OCI-LY7 (cell line): ENCODE data around the gene KCNQ1. TPM values are rescaled to one million over a fixed set of nuclear protein-coding genes. Genes with fewer than 3 reads are reported as not detected.

ENCODE experiments used
- BruUV-seq: library from RNA; stranded (reverse); fragments of 400-500 nt; replicated peaks from 2 replicates; lab custom pipeline; 2021; lab: Mats Ljungman, UMichigan
- CTCF ChIA-PET: fragments of 300-600 bp; sonication (Branson Sonifier 250); formaldehyde crosslinking; loops from one replicate; lab custom pipeline; 2022; ENCODE audit warnings: antibody characterized with exemption; ENCODE audit not compliant: unreplicated experiment; lab: Charles Lee
- POLR2A ChIA-PET: fragments of 300-600 bp; sonication (Branson Sonifier 250); formaldehyde crosslinking; loops from one replicate; lab custom pipeline; 2022; ENCODE audit warnings: antibody characterized with exemption; lab: Charles Lee
- DNase-seq: peaks from one replicate; pipeline ENCODE4 v3.0.0-alpha.2; 2015; ENCODE audit warnings: low spot score
- H2AFZ ChIP-seq: fragments of 200-600 bp; sonication (generic), shearing (Covaris generic); 2 replicates; pipeline ENCODE4 v1.6.1; 2014; ENCODE audit warnings: mild to moderate bottlenecking, antibody characterized with exemption, low read length, moderate library complexity
- H3K27ac ChIP-seq: fragments of 200-600 bp; sonication (generic); 2 replicates; pipeline ENCODE4 v1.5.1; 2014; ENCODE audit warnings: mixed run types, low read depth, mild to moderate bottlenecking, moderate library complexity, low read length, inconsistent platforms; ENCODE audit not compliant: poor library complexity, severe bottlenecking
- H3K36me3 ChIP-seq: fragments of 200-600 bp; sonication (generic); 2 replicates; pipeline ENCODE4 v1.6.1; 2014; ENCODE audit warnings: mild to moderate bottlenecking, antibody characterized with exemption, low read length, moderate library complexity, mixed read lengths; ENCODE audit not compliant: insufficient read depth
- H3K4me1 ChIP-seq: fragments of 200-600 bp; sonication (generic); 2 replicates; pipeline ENCODE4 v1.5.1; 2014; ENCODE audit warnings: mild to moderate bottlenecking, low read length; ENCODE audit not compliant: insufficient read depth, poor library complexity, severe bottlenecking
- H3K4me2 ChIP-seq: fragments of 200-600 bp; sonication (generic); 2 replicates; pipeline ENCODE4 v1.6.1; 2014; ENCODE audit warnings: mild to moderate bottlenecking, low read length
- H3K4me3 ChIP-seq: fragments of 200-600 bp; sonication (generic); 2 replicates; pipeline ENCODE4 v1.5.1; 2014; ENCODE audit warnings: mild to moderate bottlenecking, low read depth, low read length; ENCODE audit not compliant: poor library complexity, severe bottlenecking
- H3K79me2 ChIP-seq: fragments of 200-600 bp; sonication (generic); 2 replicates; pipeline ENCODE4 v1.6.1; 2016; ENCODE audit warnings: low read depth, mild to moderate bottlenecking, low read length, moderate library complexity, mixed read lengths; ENCODE audit not compliant: insufficient read depth
- H3K9me2 ChIP-seq: fragments of 200-600 bp; sonication (generic); 2 replicates; pipeline ENCODE4 v1.6.1; 2016; ENCODE audit warnings: mild to moderate bottlenecking, low read length, mixed read lengths; ENCODE audit not compliant: insufficient read depth
- H3K9me3 ChIP-seq: fragments of 200-600 bp; sonication (generic); 2 replicates; pipeline ENCODE4 v1.6.1; 2014; ENCODE audit warnings: mild to moderate bottlenecking, mixed run types, low read length, mixed read lengths
- H4K20me1 ChIP-seq: fragments of 200-600 bp; sonication (generic); 2 replicates; pipeline ENCODE4 v1.6.1; 2014; ENCODE audit warnings: mild to moderate bottlenecking, antibody characterized with exemption, low read length, moderate library complexity, mixed read lengths; ENCODE audit not compliant: insufficient read depth
- CTCF ChIP-seq: fragments of 200-600 bp; sonication (generic); conservative IDR thresholded peaks from 2 replicates; pipeline ENCODE4 v1.5.1; 2014; ENCODE audit warnings: mild to moderate bottlenecking, antibody characterized with exemption, low read length, moderate library complexity, mixed read lengths
- EZH2phosphoT487 ChIP-seq: fragments of 200-600 bp; sonication (generic); IDR thresholded peaks from 2 replicates; pipeline ENCODE4 v1.6.1; 2018; ENCODE audit warnings: low read depth, borderline replicate concordance, mild to moderate bottlenecking, mixed run types, antibody characterized with exemption, low read length, moderate library complexity, mixed read lengths
- intact Hi-C: fragments of 100-400 bp; cut with micrococcal nuclease; formaldehyde crosslinking; loops from one replicate; pipeline ENCODE4 v1.10.0; 2022; ENCODE audit not compliant: unreplicated experiment
- total RNA-seq, 2 experiments: library from RNA; depleted of rRNA in 1 of 2; stranded (reverse); fragments of >200 nt in 1 of 2; shearing (Covaris generic) in 1 of 2; gene quantifications; 2 replicates each; pipeline ENCODE4 v1.2.3, GENCODE V29; 2014 to 2022

The KCNQ1 gene
- total RNA-seq, 2 experiments from 2014 or later: 0.22 to 1.3 TPM

- H3K9me3 ChIP-seq: no peaks in the 10 kb centered on the region
- no peaks in the 10 kb centered on the region for H4K20me1 ChIP-seq
- no peaks in the 10 kb centered on the region for H3K4me1 ChIP-seq
- H3K4me3 ChIP-seq: no peak overlapping the region
- H3K36me3 ChIP-seq: no peaks in the 10 kb centered on the region
- intact Hi-C loops: no loop called here
- ChIA-PET CTCF (no interaction called here), POLR2A (no interaction called here)
- no peak overlapping the region for H3K4me2 ChIP-seq
- H3K9me2 ChIP-seq: no peaks in the 10 kb centered on the region
- no peak for DNase-seq
- H3K79me2 ChIP-seq: no peaks in the 10 kb centered on the region
- no peak overlapping the region for H2AFZ ChIP-seq
- H3K27ac ChIP-seq: no peak overlapping the region
- TF ChIP-seq EZH2phosphoT487: no peak
- no TSS peak for BruUV-seq
Measured at GRCh38 chr11:2612884-2613571, 168.2 kb downstream of the KCNQ1 start.

- Histone ChIP-seq H3K4me2 (no peak overlapping the region), H3K9me2 (no peaks in the 10 kb centered on the region), H3K36me3 (no peaks in the 10 kb centered on the region), H3K9me3 (no peaks in the 10 kb centered on the region), H3K79me2 (no peaks in the 10 kb centered on the region), H4K20me1 (no peaks in the 10 kb centered on the region), H2AFZ (no peak overlapping the region), H3K4me1 (no peaks in the 10 kb centered on the region), H3K27ac (no peak overlapping the region), H3K4me3 (no peak overlapping the region)
- ChIA-PET POLR2A (no interaction called here), CTCF (no interaction called here)
- TF ChIP-seq EZH2phosphoT487: no peak
- TF ChIP-seq CTCF: no peak
- no TSS peak for BruUV-seq
- intact Hi-C loops: loop anchor here (2.0 kb wide), 1 partner anchor 17 kb away; no protein-coding TSS in a partner anchor
- no peak for DNase-seq
Measured at GRCh38 chr11:2621894-2622293, 177.1 kb downstream of the KCNQ1 start.

- CTCF ChIA-PET: no interaction called here
- intact Hi-C loops: no loop called here
- no peaks in the 10 kb centered on the region for H3K79me2 ChIP-seq
- no peak for TF ChIP-seq EZH2phosphoT487
- no peak for TF ChIP-seq CTCF
- H3K4me1 ChIP-seq: no peaks in the 10 kb centered on the region
- POLR2A ChIA-PET: no interaction called here
- H3K9me3 ChIP-seq: peaks cover 5% of the 10 kb centered on the region; the same call in 1 of the 2 replicates
- H3K4me2 ChIP-seq: no peak overlapping the region
- no peaks in the 10 kb centered on the region for H3K36me3 ChIP-seq
- no peak overlapping the region for H2AFZ ChIP-seq
- no peak overlapping the region for H3K27ac ChIP-seq
- BruUV-seq: no TSS peak
- H3K4me3 ChIP-seq: no peak overlapping the region
- no peak for DNase-seq
- no peaks in the 10 kb centered on the region for H3K9me2 ChIP-seq
- no peaks in the 10 kb centered on the region for H4K20me1 ChIP-seq
Measured at GRCh38 chr11:2625183-2625582, 180.4 kb downstream of the KCNQ1 start.
